Smooth muscle cell (in vitro differentiated cells): ENCODE results near the gene PDZD2. TPM values are rescaled to one million over a fixed set of nuclear protein-coding genes. Genes with fewer than 3 reads are reported as not detected.

Experiments
- DNase-seq: peaks from one replicate; lab custom pipeline; 2025; ENCODE audit not compliant: unreplicated experiment; lab: John Stamatoyannopoulos, UW
- H2AFZ ChIP-seq: fragments of 200-600 bp; sonication (generic); 2 replicates; pipeline ENCODE4 v1.6.0; 2016; ENCODE audit warnings: antibody characterized with exemption, low read depth, mild to moderate bottlenecking
- H3F3A ChIP-seq: fragments of 200-600 bp; sonication (generic); 2 replicates; pipeline ENCODE4 v1.6.0; 2017; ENCODE audit warnings: antibody characterized with exemption, low read depth
- H3K27ac ChIP-seq: fragments of 200-600 bp; sonication (generic); 2 replicates; pipeline ENCODE4 v1.5.1; 2016; ENCODE audit warnings: low read depth, mild to moderate bottlenecking
- H3K27me3 ChIP-seq: fragments of 200-600 bp; sonication (generic); 2 replicates; pipeline ENCODE4 v1.6.1; 2016; ENCODE audit warnings: low read depth, mild to moderate bottlenecking
- H3K36me3 ChIP-seq: fragments of 200-600 bp; sonication (generic); 2 replicates; pipeline ENCODE4 v1.5.1; 2016; ENCODE audit warnings: low read depth
- H3K4me1 ChIP-seq: fragments of 200-600 bp; sonication (generic); 2 replicates; pipeline ENCODE4 v1.5.1; 2016; ENCODE audit warnings: low read depth
- H3K4me2 ChIP-seq: fragments of 200-600 bp; sonication (generic); 2 replicates; pipeline ENCODE4 v1.6.0; 2016; ENCODE audit warnings: mild to moderate bottlenecking
- H3K4me3 ChIP-seq: fragments of 200-600 bp; sonication (generic); 2 replicates; pipeline ENCODE4 v1.5.1; 2016; ENCODE audit warnings: mild to moderate bottlenecking
- H3K79me2 ChIP-seq: fragments of 200-600 bp; sonication (generic); 2 replicates; pipeline ENCODE4 v1.6.0; 2016; ENCODE audit warnings: low read depth, mild to moderate bottlenecking
- H3K9ac ChIP-seq: fragments of 200-600 bp; sonication (generic); 2 replicates; pipeline ENCODE4 v1.6.0; 2016; ENCODE audit warnings: low read depth
- H3K9me3 ChIP-seq: fragments of 200-600 bp; sonication (generic); replicated peaks from 2 replicates; pipeline ENCODE4 v1.5.1; 2016; ENCODE audit warnings: low read depth
- H4K20me1 ChIP-seq: fragments of 200-600 bp; sonication (generic); 2 replicates; pipeline ENCODE4 v1.6.0; 2016; ENCODE audit warnings: low read depth
- WGBS: methylation state at CpG from one replicate; pipeline ENCODE4 v1.1.7; 2016; ENCODE audit warnings: low lambda C conversion rate; 5-methylcytosine and 5-hydroxymethylcytosine counted together
- polyA plus RNA-seq: library from polyadenylated mRNA; unstranded; fragments of >200 nt; fragmentation: Nextera tagmentation; extraction: Ambion mirVana; gene quantifications from 2 replicates; pipeline ENCODE4 v1.2.1, GENCODE V29; 2016
- total RNA-seq: library from RNA; depleted of rRNA; stranded (reverse); fragments of >200 nt; gene quantifications from 2 replicates; pipeline ENCODE4 v1.2.3, GENCODE V29; 2014
- TF ChIP-seq, protein P1 (sequence below): fragments of 200-600 bp; sonication (generic); IDR thresholded peaks from 2 replicates; pipeline ENCODE4 v1.5.1; 2017; ENCODE audit warnings: borderline replicate concordance, mild to moderate bottlenecking, antibody characterized with exemption; ENCODE audit not compliant: insufficient read depth, poor library complexity, severe bottlenecking

Gene PDZD2
- total and polyA plus RNA-seq, 2 experiments from 2014 or later: 3.2 to 4.1 TPM

DNA sequence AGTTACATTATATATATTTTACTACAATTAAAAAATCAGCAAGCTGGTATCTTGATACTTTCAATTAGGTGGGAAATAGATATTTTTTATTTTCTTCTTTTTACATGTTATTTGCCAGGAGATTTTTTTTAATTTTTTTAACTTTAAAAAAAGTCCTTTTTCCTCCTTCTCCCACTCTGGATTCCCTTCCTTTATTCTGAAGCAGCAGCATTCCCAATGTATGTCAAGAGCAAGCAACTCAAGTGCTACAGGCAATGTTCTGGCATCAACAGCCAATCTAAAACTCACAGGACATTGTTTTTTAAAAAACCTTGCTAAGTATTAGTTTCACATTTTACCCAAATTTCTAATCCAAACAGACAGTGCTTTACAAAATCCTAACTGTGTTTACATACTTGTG, 493.8 kb downstream of the PDZD2 start:
- no peak overlapping the region for H3K4me3 ChIP-seq
- H3K9ac ChIP-seq: no peak overlapping the region
- H3K4me1 ChIP-seq: no peaks in the 10 kb centered on the region
- H4K20me1 ChIP-seq: peaks cover 100% of the 10 kb centered on the region
- TF ChIP-seq, protein P1, sequence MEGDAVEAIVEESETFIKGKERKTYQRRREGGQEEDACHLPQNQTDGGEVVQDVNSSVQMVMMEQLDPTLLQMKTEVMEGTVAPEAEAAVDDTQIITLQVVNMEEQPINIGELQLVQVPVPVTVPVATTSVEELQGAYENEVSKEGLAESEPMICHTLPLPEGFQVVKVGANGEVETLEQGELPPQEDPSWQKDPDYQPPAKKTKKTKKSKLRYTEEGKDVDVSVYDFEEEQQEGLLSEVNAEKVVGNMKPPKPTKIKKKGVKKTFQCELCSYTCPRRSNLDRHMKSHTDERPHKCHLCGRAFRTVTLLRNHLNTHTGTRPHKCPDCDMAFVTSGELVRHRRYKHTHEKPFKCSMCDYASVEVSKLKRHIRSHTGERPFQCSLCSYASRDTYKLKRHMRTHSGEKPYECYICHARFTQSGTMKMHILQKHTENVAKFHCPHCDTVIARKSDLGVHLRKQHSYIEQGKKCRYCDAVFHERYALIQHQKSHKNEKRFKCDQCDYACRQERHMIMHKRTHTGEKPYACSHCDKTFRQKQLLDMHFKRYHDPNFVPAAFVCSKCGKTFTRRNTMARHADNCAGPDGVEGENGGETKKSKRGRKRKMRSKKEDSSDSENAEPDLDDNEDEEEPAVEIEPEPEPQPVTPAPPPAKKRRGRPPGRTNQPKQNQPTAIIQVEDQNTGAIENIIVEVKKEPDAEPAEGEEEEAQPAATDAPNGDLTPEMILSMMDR: no peak
- no peak for DNase-seq
- no peaks in the 10 kb centered on the region for H3K9me3 ChIP-seq
- no peaks in the 10 kb centered on the region for H3F3A ChIP-seq
- H3K4me2 ChIP-seq: no peak overlapping the region
- H3K36me3 ChIP-seq: peaks cover 13% of the 10 kb centered on the region
- no peak overlapping the region for H2AFZ ChIP-seq
- peak overlapping the region; percentile 15 for H3K27ac ChIP-seq
- peaks cover 96% of the 10 kb centered on the region for H3K79me2 ChIP-seq
- H3K27me3 ChIP-seq: no peaks in the 10 kb centered on the region

- 96% methylated on average over 1 of the region's 1 CpG for WGBS
- peaks cover 13% of the 10 kb centered on the region for H3K36me3 ChIP-seq
- H3K4me3 ChIP-seq: no peak overlapping the region
- no peaks in the 10 kb centered on the region for H3F3A ChIP-seq
- H3K4me1 ChIP-seq: no peaks in the 10 kb centered on the region
- no peak overlapping the region for H3K9ac ChIP-seq
- H3K9me3 ChIP-seq: no peaks in the 10 kb centered on the region
- TF ChIP-seq, protein P1: no peak
- H3K27ac ChIP-seq: no peak overlapping the region
- peaks cover 98% of the 10 kb centered on the region for H3K79me2 ChIP-seq
- no peak for DNase-seq
- no peak overlapping the region for H3K4me2 ChIP-seq
- no peak overlapping the region for H2AFZ ChIP-seq
- peaks cover 100% of the 10 kb centered on the region for H4K20me1 ChIP-seq
- H3K27me3 ChIP-seq: no peaks in the 10 kb centered on the region
These were observed 496.2 kb downstream of the PDZD2 start for GRCh38 chr5:32135086-32135485.

DNA sequence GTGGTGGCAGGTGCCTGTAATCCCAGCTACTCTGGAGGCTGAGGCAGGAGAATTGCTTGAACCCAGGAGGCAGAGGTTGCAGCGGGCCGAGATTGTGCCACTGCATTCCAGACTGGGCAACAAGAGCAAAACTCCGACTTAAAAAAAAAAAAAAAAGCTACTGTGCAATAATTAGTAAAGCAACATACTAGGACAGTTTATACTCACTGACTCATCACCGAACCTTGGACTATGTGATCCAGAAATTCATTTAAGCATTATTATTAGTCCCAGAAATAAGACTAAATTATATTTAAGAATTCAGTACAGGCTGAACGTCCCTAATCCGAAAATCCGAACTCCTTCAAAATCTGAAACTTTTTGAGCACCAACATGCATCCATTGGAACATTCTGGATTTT, 497.4 kb downstream of the PDZD2 start:
- Histone ChIP-seq H3K9me3 (no peaks in the 10 kb centered on the region), H3K79me2 (peaks cover 98% of the 10 kb centered on the region), H3K4me2 (no peak overlapping the region), H3K4me3 (no peak overlapping the region), H3K4me1 (no peaks in the 10 kb centered on the region), H3K27ac (no peak overlapping the region), H3F3A (no peaks in the 10 kb centered on the region), H3K36me3 (peaks cover 13% of the 10 kb centered on the region), H3K9ac (no peak overlapping the region), H3K27me3 (no peaks in the 10 kb centered on the region), H2AFZ (no peak overlapping the region), H4K20me1 (peaks cover 100% of the 10 kb centered on the region)
- TF ChIP-seq, protein P1: no peak
- 78% methylated on average over 7 of the region's 7 CpGs for WGBS
- DNase-seq: no peak

DNA sequence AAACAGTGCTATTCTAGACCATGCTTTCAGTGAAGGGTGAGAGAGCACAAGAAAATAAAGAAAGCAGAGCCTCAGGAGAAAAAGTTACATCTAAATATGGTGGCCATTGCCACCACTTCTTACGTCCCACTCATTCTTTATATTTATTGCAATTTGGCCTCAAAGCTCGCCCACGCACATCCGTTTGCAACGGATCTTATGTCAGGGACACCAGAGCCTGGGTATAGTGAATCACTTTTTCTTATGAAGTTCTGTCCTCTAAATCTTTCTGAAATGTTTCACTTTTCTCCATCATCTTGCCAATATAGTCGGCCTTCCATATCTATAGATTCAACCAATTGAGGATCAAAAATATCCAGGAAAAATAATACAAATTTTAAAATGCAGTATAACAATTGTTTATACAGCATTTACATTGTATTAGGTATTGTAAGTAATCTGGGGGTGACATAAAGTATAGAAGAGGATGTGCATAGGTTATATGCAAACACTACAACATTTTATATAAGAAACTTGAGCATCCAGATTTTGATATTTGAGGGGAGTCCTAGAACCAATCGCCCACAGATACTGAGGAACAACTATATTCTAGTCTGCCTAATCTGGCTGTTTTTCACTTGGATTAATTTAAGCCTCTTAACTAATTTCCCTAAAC, 500.0 kb downstream of the PDZD2 start:
- H3K4me2 ChIP-seq: peak overlapping the region; percentile 39
- 71% methylated on average over 7 of the region's 7 CpGs for WGBS
- TF ChIP-seq, protein P1: no peak
- peak overlapping the region; percentile 65 for H3K27ac ChIP-seq
- H3K79me2 ChIP-seq: peaks cover 81% of the 10 kb centered on the region
- H3K27me3 ChIP-seq: no peaks in the 10 kb centered on the region
- H3K9ac ChIP-seq: no peak overlapping the region
- DNase-seq: no peak
- H4K20me1 ChIP-seq: peaks cover 83% of the 10 kb centered on the region
- H3K4me3 ChIP-seq: no peak overlapping the region
- peaks cover 9% of the 10 kb centered on the region for H3K36me3 ChIP-seq
- H2AFZ ChIP-seq: no peak overlapping the region
- no peaks in the 10 kb centered on the region for H3K9me3 ChIP-seq
- no peaks in the 10 kb centered on the region for H3F3A ChIP-seq
- H3K4me1 ChIP-seq: no peaks in the 10 kb centered on the region
